Jurkat, Clone E6-1 (cell line): ENCODE data around the gene SEMA3G.

Experiments used
- DNase-seq: peaks from one replicate; pipeline ENCODE4 v3.0.0-alpha.2; 2011; ENCODE audit warnings: low read depth, low spot score
- H3K4me3 ChIP-seq: 2 replicates; pipeline ENCODE4 v1.5.1; 2011; ENCODE audit warnings: mild to moderate bottlenecking, low read length, control low read depth, moderate library complexity

Gene SEMA3G

DNA sequence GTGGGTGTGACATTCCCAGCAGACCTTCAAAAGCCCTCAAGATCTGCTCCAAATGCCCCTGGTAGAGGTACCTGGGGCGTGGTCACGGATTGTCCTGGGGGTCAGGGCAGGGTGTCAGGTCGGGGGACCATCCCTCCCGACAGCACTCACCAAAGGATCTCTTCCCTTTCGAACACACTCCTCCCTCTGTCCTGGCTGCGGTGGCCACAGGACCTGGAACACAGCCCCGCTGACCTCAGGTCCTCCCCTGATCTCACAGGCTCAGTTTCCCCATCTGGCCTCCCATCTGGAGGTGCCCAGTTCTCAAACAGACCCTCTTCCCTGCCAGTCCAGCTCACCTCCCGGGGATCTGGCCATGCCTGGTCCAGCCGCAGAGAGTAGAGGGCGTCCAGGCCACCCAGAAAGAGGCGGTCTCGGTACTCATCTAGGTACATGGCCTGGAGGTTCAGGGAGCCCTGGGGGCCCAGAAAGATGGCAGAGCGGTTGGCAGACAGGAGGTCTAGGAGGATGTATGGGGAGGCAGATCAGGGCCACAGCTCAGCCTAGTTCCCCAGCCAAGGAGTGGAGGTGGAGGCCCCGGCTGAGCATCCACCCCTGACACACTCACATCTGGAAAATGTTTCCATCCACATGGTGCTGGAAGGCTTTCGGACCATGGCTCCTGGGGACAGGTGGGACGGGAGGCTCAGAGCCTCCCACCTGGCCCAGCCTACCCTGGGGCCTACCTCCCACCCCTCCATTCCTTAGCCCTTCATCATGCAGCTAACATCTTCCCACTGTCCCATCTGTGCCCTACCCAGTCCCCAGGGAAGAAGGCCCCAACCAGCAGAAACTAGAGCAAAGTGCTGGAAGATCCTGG, 2.3 kb downstream of the SEMA3G start:
- no peak for DNase-seq

DNA sequence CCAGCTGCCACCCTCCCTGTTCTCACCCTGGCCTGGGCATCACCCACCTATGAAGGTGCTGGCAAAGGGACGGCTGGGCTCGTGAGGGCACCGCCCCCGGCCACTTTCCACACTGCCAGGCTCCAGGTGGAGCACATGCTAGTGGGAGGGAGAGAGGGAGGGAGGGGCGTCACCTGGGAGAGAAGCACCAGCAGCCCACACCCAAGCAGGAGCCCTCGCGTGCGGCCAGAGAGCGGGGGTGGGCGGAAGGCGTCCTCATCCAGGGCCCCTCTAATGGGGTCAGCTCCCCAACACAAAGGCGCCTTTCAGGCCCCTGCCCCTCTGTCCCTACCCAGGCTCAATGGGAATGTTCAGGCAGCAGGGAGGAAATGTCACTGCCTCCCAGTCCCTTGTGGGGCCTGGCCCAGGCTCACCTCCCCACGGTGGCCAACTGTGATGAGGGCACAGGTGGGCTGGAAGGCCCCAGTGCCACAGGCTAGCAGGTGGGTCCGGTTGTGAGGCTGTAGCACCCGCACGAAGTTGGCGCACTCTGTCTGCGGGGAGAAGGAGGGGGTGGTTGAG, 3.1 kb downstream of the SEMA3G start:
- DNase-seq = no peak
- no peak overlapping the region for H3K4me3 ChIP-seq

More for the DNA sequence above, 2.3 kb downstream of the SEMA3G start:
- no peak overlapping the region for H3K4me3 ChIP-seq

DNA sequence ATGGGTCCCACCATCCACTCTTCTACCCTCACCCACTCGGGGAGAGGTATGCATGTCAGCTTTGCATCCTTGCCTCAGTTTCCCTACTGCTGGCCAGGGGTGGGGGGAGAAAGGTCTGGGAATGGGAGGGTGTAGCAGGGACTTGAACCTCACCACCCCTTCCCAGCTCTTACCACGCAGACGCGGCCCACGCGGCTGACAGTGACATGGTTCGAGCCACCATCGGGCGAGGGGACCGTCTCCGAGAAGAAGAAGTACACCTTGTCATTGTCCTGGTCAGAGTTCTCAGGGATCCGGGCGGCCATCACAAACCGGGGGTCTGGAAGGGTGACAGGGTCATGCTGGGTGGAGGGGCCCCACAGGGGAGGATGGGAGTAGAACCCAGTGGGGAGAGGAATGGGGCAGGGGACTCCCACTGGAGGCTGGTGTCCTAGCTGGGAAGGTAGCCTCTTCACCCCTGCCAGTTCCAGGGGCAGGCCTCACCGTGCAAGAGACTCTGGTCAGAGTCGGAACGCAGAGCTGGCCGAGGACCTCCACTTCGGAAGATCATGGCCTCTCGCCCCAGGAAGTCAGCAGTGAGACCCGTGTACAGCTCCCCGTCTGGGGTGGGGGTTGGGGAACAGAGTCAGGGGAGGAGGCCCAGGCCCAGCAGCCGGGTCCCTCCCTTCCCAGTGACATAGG, 3.7 kb downstream of the SEMA3G start:
- DNase-seq = no peak
- no peak overlapping the region for H3K4me3 ChIP-seq

DNA sequence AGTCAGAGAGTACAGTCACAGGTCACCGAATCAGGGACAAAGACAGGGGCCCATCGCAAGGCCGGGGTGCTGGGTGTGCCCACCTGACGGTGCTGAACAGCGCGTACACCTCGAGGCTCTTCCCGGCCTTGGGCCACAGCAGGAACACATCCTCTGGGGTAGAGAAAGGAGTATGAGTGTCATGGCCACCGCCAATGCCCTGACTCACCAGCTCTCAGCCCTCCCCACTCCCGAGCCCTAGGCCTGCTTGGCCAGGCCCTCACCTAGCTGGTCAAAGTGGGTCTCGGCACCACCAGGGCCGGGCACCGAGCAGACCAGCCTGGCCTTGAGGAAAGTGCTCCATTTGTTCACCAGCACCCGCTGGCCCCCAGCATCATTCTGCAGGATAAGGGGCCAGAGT, 4.2 kb downstream of the SEMA3G start:
- DNase-seq = no peak
- no peak overlapping the region for H3K4me3 ChIP-seq

- DNase-seq = no peak
- no peak overlapping the region for H3K4me3 ChIP-seq
Observed at GRCh38 chr3:52440249-52440551, 4.7 kb downstream of the SEMA3G start.

DNA sequence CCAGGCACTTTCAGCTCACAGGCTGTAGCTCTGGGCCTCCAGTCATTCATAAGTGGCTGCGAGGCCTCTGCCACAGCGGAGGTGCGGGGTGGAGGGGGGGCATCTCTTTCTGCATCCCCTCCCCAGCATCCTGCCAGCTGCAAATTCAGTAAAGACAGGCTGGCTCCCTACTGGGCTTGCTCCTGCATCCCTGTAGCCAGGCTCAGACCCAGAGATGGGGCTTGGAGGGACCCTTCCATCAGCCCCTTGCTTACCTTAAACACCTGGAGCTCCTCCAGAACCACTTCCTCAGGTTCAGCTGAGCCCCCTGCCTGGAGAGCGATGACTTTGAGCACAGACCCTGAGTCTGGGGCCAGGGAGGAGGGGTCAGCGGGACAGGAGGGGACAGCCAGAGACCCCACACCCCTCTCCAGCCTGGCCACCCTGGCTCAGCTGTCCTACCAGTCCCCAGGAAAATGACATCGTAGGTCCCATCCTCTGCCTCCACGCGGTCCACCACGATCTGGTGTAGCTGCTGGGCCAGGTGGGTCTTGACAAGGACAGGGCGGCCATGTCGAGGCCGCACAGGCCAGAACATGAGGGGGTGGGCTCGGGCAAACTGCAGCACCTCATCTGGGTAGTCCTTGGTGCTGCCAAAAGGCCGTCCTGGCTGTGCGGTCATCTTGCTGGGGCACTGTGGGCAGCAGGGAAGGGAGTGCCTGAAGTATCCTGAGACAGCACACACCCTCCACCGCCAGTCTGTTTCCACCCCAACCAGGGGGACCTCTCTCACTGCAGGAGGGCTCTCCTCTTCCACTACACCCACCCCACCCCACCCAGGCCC, 5.3 kb downstream of the SEMA3G start:
- H3K4me3 ChIP-seq = no peak overlapping the region
- DNase-seq = no peak

GRCh38 chr3:52438579-52439425, 6.1 kb downstream of the SEMA3G start:
- no peak for DNase-seq
- H3K4me3 ChIP-seq = no peak overlapping the region

DNA sequence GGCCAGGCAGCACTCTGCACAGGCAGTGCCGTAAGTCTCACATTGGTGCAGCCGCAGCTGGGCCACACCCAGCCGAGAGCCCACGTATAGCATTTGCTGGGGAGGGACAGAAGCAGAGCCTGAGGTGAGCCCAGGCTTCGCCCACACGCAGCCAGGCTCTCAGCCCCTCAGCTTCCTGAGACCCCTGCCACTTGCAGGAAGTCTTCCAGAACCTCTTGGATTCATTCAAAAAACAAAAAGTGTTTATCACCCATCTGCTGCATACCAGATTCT, 6.9 kb downstream of the SEMA3G start:
- H3K4me3 ChIP-seq = no peak overlapping the region
- no peak for DNase-seq

GRCh38 chr3:52437326-52438103, 7.4 kb downstream of the SEMA3G start:
- no peak for DNase-seq
- H3K4me3 ChIP-seq = no peak overlapping the region

DNA sequence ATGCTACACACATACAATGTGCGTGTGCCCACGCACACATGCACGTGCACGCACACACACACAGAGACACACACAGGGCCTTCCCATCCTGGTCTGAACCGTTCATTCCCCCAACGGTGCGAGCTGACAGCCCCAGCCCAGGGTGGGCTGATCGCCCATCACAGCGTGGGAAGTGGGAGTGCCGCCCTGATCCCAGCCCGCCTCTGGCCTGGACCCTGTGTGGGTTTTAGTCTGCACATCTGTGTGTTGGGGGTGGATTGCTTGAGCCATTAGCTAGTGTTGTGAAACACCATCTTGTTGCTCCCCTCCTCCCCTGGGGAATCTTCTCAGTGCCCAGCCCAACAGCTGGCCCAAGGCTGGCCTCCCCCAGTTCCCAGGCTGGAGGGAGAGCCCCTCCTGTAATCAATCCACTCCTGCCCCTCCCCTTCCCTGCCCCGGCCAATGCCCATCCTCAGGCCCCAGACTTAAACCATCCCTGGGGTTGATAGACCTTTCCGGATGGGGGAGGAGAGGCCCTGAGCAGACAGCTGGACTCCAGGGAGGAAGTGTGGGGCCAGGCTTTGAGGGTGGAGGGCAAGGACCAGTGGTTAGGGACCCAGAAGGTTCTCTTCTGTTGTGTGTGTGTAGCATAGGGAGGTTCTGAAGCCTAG, 8.3 kb downstream of the SEMA3G start:
- H3K4me3 ChIP-seq = no peak overlapping the region
- DNase-seq = no peak

DNA sequence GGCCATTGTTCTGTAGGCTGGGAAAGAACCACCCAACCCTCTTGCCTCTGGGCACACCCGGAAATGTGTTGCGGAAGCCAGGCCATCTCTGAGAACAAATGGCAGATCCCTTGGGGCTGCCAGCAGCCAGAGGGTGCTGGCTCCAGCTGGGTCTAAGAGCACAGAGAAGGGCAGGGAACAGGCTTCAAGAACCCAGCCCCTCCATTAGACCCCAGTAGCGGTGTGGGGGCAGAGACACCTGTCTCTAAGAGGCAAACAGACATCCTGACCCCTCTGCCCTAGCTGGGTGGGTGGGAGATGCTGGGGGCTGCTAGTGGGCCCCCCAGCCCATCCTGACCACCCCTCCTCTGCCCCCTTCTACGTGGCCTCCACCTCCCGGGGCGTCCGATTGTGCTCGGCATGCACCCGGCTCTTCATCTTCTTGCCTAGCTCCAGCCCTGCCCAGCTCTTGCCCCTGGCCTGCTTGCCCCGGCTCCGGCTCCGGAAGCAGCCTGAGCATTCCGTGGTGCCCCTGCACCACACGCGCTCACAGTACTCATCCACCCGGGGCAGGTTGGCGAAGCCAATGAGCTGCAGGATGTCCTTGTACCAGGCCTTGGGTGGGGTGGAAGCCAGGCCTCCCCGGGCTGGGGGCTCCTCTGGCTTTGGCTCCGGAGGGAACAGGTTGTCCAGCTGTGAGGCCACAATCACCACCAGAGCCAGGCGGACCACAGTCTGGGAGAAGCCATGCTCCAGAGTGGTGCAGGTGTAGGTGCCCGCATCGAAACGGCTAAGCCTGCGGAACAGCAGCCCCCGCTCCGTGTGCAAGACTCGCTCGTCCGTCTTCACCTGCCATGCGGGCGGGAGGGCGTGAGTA, 9.4 kb downstream of the SEMA3G start:
- H3K4me3 ChIP-seq = no peak overlapping the region
- DNase-seq = no peak

DNA sequence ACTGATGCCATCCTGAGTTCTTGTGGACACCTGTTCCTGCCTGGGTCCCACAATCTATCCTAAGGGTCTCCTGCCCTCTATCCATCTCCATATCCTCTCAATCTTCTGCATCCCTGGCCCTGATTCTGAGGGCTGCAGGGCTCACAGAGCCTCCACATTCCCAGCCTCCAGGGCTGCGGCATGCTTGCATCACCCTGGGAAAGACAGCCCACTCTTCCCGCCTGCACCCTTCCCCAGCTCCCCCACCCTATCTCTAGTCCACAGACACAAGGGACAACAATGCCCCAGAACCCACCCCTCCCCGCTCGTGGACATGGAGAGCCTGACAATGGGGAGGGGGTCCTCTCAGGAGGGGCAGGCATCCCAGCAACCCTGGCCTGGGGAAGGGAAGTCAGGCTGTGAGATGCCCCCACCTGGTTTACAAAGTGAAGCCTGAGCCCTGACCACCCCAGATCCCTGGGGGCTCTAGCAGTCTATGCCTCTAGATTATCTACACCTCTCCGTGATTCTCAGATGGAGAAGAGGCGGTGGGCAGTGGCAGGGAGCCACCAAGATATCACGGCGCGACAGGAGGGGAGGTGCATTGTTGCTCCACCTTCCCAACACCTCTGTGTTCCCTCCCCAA, 10.3 kb downstream of the SEMA3G start:
- no peak overlapping the region for H3K4me3 ChIP-seq
- DNase-seq = no peak

- no peak overlapping the region for H3K4me3 ChIP-seq
- no peak for DNase-seq
Observed at GRCh38 chr3:52433996-52434479, 10.9 kb downstream of the SEMA3G start.

GRCh38 chr3:52433328-52433995, 11.4 kb downstream of the SEMA3G start:
- no peak for DNase-seq
- no peak overlapping the region for H3K4me3 ChIP-seq

DNA sequence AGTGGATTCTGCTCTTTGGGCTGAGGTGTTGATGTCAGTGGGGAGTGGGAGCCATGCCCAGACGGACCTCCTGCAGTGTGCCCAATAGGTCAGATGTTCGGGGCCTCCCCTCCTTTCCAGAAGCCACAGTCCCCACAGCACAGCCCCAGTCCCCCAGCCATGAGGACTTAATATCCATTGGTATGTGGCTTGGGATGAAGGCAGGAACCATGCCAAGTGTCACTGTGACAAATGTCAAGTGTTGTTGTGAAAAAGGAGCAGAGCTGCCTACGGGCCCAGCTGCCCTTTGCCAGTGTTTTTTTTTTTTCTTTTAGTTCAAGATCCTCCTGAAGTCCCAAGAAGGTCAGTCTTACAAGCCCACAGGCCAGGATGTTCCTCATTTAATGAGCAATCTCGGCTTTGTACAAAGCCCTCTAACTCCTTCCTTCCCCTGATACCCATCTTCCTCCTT, 12.2 kb downstream of the SEMA3G start:
- no peak overlapping the region for H3K4me3 ChIP-seq
- DNase-seq = no peak

GRCh38 chr3:52432225-52432624, 12.7 kb downstream of the SEMA3G start:
- no peak overlapping the region for H3K4me3 ChIP-seq
- DNase-seq = no peak
